Kasumi-1 (cell line): Measurements from ENCODE around the gene OR1G1.
"Not testable (repeated sequence)": the region's sequence is repeated elsewhere in the genome, so short reads cannot be mapped to it uniquely, and the experiment has no call there.

Experiments
- DNase-seq, 2 experiments: peaks; one replicate each; lab custom pipeline; 2025; lab: John Stamatoyannopoulos, UW

OR1G1 gene

GRCh38 chr17:3127451-3127850 lies at the start of gene OR1G1:
Gene OR1G1, minus strand, starts transcription at chr17:3127551. Its CDS starts 0 bp downstream, at chr17:3127551.
- DNase-seq: no peak

- DNase-seq: no peak
These were observed 40.2 kb upstream of the OR1G1 start for GRCh38 chr17:3167574-3167973.

- DNase-seq: no peak
These were observed 29.9 kb upstream of the OR1G1 start for GRCh38 chr17:3157218-3157617.

GRCh38 chr17:3137494-3137893 lies 10.1 kb upstream of the OR1G1 start:
- DNase-seq: not testable (repeated sequence)

GRCh38 chr17:3104322-3104721 lies 23.0 kb downstream of the OR1G1 start, which contains the start of gene OR1D2:
Gene OR1D2, minus strand, starts transcription at chr17:3104422. Its CDS starts 11,426 bp downstream, at chr17:3092996.
- no peak for DNase-seq
